ENCODE data around the gene SLC6A9. TPM values are rescaled to one million over a fixed set of nuclear protein-coding genes. Genes with fewer than 3 reads are reported as not detected.
A peak's percentile ranks its signal among the peaks of the same experiment; 100 is the strongest.

Gene SLC6A9
- total RNA-seq, 1 experiment from 2014 or later = 30.1 TPM

- Histone ChIP-seq H3T11ph (ENCODE audit: low read length) (no peak overlapping the region), H2AK5ac (ENCODE audit: insufficient read length, low read length) (no peak overlapping the region), H4K8ac (replicated peaks; ENCODE audit: insufficient read length, low read depth, low read length) (no peak overlapping the region), H3K4me2 (ENCODE audit: insufficient read depth, insufficient read length, low read length) (no peak overlapping the region), H2BK5ac (ENCODE audit: insufficient read length, low read length) (no peak overlapping the region), H2BK15ac (ENCODE audit: low read depth, low read length) (no peak overlapping the region), H3K79me2 (ENCODE audit: insufficient read depth, low read length) (no peaks in the 10 kb centered on the region), H3K79me1 (ENCODE audit: insufficient read depth, low read depth, low read length, poor library complexity, severe bottlenecking) (no peaks in the 10 kb centered on the region), H3K23me2 (ENCODE audit: insufficient read length, low read depth, low read length, poor library complexity, severe bottlenecking) (peaks cover 10% of the 10 kb centered on the region), H3K56ac (ENCODE audit: insufficient read length, low read depth, low read length) (no peak overlapping the region), H4K91ac (ENCODE audit: insufficient read length, low read depth, low read length) (no peak overlapping the region), H3K9me3 (ENCODE audit: control insufficient read depth, low read depth, low read length) (no peaks in the 10 kb centered on the region), H4K5ac (ENCODE audit: insufficient read length, low read depth, low read length) (no peak overlapping the region), H3K14ac (ENCODE audit: insufficient read depth, low read length) (no peak overlapping the region; the same call in 1 of the 2 replicates), H3K9ac (ENCODE audit: extremely low read depth, insufficient read length, low read length) (no peak overlapping the region), H2BK12ac (ENCODE audit: insufficient read length, low read depth, low read length) (no peak overlapping the region), H3K18ac (ENCODE audit: insufficient read length, low read depth, low read length) (no peak overlapping the region), H2AFZ (ENCODE audit: low read length) (no peak overlapping the region), H2BK20ac (ENCODE audit: low read depth, low read length, poor library complexity, severe bottlenecking) (no peak overlapping the region), H3K4me1 (ENCODE audit: insufficient read depth, low read length) (no peaks in the 10 kb centered on the region), H4K20me1 (ENCODE audit: control insufficient read depth, insufficient read depth, insufficient read length) (no peaks in the 10 kb centered on the region), H2BK120ac (ENCODE audit: low read depth, low read length, poor library complexity, severe bottlenecking) (no peak overlapping the region), H3K27me3 (ENCODE audit: insufficient read depth, low read length) (no peaks in the 10 kb centered on the region), H3K27ac (ENCODE audit: insufficient read length, low read depth, low read length) (no peak overlapping the region), H3K23ac (ENCODE audit: insufficient read length, low read depth, low read length) (no peak overlapping the region), H3K4ac (ENCODE audit: low read depth, low read length) (no peak overlapping the region)
- peak overlapping the region in 1 of 2 experiments; percentile 58; a peak in 3 of 5 replicates for H3K4me3 Mint-ChIP-seq
- H3K27ac Mint-ChIP-seq = peak overlapping the region in 1 of 3 experiments; percentile 55; a peak in 1 of 7 replicates
- DNase-seq = peak; percentile 82
- peaks cover 6% of the 10 kb centered on the region for H3K27me3 Mint-ChIP-seq (ENCODE audit: low read depth)
- peaks cover 16 to 28% of the 10 kb centered on the region in 2 experiments for H3K4me1 Mint-ChIP-seq
- peak; percentile 74 for TF ChIP-seq CTCF (conservative IDR thresholded peaks at IDR 0.05)
- H3K36me3 Mint-ChIP-seq (ENCODE audit: insufficient read depth in 1 of 3, low read depth in 3 of 3) = peaks cover 5 to 17% (median 9%) of the 10 kb centered on the region in 3 experiments; a peak in 5 of 7 replicates
- no peaks in the 10 kb centered on the region for H3K9me3 Mint-ChIP-seq
- no CpG with 5 or more reads among the region's 15 CpGs for WGBS (ENCODE audit: extremely low coverage, insufficient read length, low lambda C conversion rate)
Observed at GRCh38 chr1:43994794-43995790, 36.2 kb downstream of the SLC6A9 start.

All from H9 (cell line).